ENCODE results near the gene PKNOX2.

PKNOX2 gene

DNA sequence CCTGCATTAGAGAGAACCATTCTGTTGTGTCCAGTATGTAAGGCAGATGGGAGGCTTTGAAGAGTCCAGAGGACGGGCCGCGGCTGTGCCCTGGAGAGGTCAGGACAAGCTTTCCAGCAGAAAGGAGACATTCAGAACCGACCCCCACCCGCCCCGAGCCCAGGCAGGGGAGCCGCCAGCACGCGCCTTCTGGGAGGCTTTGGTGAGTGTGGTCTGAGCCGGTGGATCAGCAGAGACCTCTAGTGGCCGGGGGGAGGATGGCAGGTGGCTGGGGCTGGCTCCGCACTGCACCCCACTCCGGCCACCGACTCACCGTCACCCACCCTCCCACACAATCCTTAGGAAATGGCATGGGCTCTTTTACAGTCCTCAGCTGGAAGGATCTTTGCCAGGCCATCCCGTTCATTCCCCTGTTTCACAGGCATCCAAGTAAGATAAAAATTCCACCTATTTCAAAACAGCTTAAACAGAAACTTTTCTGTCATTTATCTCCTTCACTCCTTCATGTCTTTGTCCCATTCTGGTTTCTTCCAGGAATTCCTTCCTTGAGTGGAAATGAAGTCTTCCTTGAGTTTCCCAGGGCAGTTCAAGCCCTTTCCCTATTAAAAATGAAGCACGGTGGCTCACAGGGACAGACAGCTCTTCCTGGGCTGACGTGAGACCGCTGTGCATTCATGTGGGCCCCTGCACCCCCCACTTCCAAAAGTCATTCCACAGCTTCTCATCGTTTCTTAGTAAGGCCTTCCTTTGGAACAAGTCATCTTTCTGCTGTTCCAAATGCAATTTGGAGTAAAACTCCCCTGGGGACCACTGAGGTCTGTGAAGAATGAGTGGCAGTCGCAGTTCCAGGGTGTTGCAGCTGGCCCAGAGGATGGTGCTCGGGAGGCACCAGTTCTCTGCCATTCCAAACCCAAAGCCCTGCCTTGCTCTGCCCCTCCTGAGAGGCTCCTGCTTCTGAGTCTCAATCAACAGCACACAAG is 240.6 kb downstream of the PKNOX2 start:
- DNase-seq (ENCODE audit: insufficient read length): peak; percentile 69

DNA sequence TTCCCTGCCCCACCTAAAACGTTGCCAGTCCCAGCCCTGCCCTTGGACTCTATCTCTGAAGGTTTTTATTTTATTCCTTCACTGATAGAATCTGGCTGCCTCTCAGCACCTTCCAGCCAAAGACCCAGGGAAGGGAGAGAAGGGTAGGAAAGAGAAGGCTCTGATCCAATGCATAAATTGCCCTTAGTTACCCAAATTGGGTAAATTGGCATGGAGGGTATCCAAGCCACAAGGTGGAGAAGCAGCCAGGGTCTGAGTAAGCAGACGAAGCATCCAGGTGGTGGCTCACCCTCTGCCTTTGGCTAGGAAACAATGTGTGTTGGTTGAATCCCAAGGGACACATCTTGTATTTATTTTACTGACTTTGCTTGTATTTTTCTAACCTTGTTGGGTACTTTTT is 242.5 kb downstream of the PKNOX2 start:
- DNase-seq (ENCODE audit: insufficient read length): no peak
- FAIRE-seq: no peak
- TF ChIP-seq POLR2A (IDR thresholded peaks at IDR 0.05; ENCODE audit: low read depth, low read length): no peak
- TF ChIP-seq POLR2AphosphoS5 (IDR thresholded peaks at IDR 0.05; ENCODE audit: low read depth, low read length): no peak
- no peak for TF ChIP-seq TAF1 (IDR thresholded peaks at IDR 0.05; ENCODE audit: borderline replicate concordance, low read depth, low read length)

More for the DNA sequence above, 240.6 kb downstream of the PKNOX2 start:
- peak; percentile 98 for FAIRE-seq
- TF ChIP-seq POLR2AphosphoS5 (IDR thresholded peaks at IDR 0.05; ENCODE audit: low read depth, low read length) (no peak), POLR2A (IDR thresholded peaks at IDR 0.05; ENCODE audit: low read depth, low read length) (no peak), TAF1 (IDR thresholded peaks at IDR 0.05; ENCODE audit: borderline replicate concordance, low read depth, low read length) (no peak)

DNA sequence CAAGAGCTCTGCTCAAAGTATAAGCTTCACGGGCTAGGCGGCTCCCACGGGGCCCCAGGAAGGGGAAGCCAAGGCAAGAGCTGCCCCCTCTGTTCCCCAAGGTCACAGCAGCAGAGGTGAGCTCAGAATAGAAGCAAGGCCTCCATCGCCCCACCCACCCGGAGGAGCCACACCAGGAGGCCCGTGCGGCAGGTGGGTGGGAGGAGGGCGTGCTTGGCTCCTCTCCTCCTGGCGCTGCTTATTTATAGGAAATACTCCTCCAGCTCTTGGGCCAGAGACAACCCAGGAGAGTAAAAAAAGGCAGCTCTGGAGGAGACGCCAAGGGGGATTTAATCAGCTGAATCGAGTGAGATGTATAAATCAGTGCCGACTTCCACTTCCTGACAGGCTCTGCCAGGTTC is 243.8 kb downstream of the PKNOX2 start:
- DNase-seq (ENCODE audit: insufficient read length) (no peak), FAIRE-seq (no peak)
- TF ChIP-seq TAF1 (IDR thresholded peaks at IDR 0.05; ENCODE audit: borderline replicate concordance, low read depth, low read length): no peak
- TF ChIP-seq POLR2A (IDR thresholded peaks at IDR 0.05; ENCODE audit: low read depth, low read length): no peak

- DNase-seq (ENCODE audit: insufficient read length): no peak
- no peak for TF ChIP-seq POLR2AphosphoS5 (IDR thresholded peaks at IDR 0.05; ENCODE audit: low read depth, low read length)
- no peak for TF ChIP-seq TAF1 (IDR thresholded peaks at IDR 0.05; ENCODE audit: borderline replicate concordance, low read depth, low read length)
- TF ChIP-seq POLR2A (IDR thresholded peaks at IDR 0.05; ENCODE audit: low read depth, low read length): no peak
- no peak for FAIRE-seq
Observed at GRCh38 chr11:125410091-125410490, 245.5 kb downstream of the PKNOX2 start.

- no peak for DNase-seq (ENCODE audit: insufficient read length)
- no peak for TF ChIP-seq POLR2AphosphoS5 (IDR thresholded peaks at IDR 0.05; ENCODE audit: low read depth, low read length)
- no peak for FAIRE-seq
Observed at GRCh38 chr11:125412177-125412496, 247.6 kb downstream of the PKNOX2 start.

- FAIRE-seq (no peak), DNase-seq (ENCODE audit: insufficient read length) (no peak)
- TF ChIP-seq TAF1 (IDR thresholded peaks at IDR 0.05; ENCODE audit: borderline replicate concordance, low read depth, low read length): no peak
- no peak for TF ChIP-seq POLR2A (IDR thresholded peaks at IDR 0.05; ENCODE audit: low read depth, low read length)
- TF ChIP-seq POLR2AphosphoS5 (IDR thresholded peaks at IDR 0.05; ENCODE audit: low read depth, low read length): no peak
Observed at GRCh38 chr11:125412509-125412908, 248.0 kb downstream of the PKNOX2 start.

- no peak for FAIRE-seq
- TF ChIP-seq POLR2A (IDR thresholded peaks at IDR 0.05; ENCODE audit: low read depth, low read length) (no peak), POLR2AphosphoS5 (IDR thresholded peaks at IDR 0.05; ENCODE audit: low read depth, low read length) (no peak), TAF1 (IDR thresholded peaks at IDR 0.05; ENCODE audit: borderline replicate concordance, low read depth, low read length) (no peak)
- DNase-seq (ENCODE audit: insufficient read length): no peak
Observed at GRCh38 chr11:125413226-125413625, 248.7 kb downstream of the PKNOX2 start.

- TF ChIP-seq POLR2A (IDR thresholded peaks at IDR 0.05; ENCODE audit: low read depth, low read length): no peak
- TF ChIP-seq TAF1 (IDR thresholded peaks at IDR 0.05; ENCODE audit: borderline replicate concordance, low read depth, low read length): no peak
- no peak for TF ChIP-seq POLR2AphosphoS5 (IDR thresholded peaks at IDR 0.05; ENCODE audit: low read depth, low read length)
- FAIRE-seq: no peak
- no peak for DNase-seq (ENCODE audit: insufficient read length)
Observed at GRCh38 chr11:125414121-125414520, 249.6 kb downstream of the PKNOX2 start.

DNA sequence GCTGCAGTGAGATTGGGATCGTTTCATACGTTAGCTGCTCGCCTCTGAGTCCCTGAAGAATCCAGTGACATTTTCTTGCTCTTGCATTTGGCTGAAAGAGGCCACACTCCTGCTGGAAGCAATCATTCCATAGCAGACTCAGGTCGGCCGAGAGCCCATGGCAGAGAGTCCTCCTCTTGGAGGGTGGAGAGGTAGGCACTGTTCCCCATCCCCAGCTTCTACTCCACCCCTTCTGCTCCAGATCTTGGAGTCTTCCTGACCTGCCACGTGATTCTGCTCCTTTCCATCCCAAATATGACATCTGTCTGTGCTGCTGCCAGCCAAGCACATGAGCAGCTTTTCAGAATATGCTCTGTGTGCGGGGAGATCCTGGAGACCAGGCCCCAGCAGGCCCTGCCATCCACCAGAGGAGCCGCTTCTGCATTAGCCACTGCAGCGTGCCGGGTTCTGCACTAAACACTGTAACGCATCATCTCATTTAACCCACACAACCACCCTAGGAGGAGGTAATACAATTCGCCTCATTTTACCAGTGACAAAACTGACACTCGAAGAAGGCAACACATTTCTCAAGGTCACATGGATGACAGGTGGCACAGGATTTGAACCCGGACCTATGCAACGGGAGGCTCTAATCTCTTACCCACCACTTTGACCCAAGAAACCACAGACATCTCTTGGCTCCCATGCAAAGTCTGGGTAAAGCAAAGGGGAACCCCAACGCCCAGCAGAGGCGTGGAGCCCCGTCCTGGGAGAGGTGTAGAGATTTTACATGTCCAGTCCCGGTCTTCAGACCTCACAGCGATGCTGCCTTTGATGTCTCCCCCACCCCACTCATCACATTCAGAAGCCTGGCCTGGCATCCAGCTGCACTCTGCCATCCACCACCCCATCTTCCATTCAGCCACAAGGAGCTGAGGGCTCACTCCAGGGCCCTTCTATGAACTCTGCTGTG is 252.7 kb downstream of the PKNOX2 start:
- peak; percentile 9 for FAIRE-seq
- no peak for DNase-seq (ENCODE audit: insufficient read length)
- TF ChIP-seq POLR2A (IDR thresholded peaks at IDR 0.05; ENCODE audit: low read depth, low read length) (no peak), TAF1 (IDR thresholded peaks at IDR 0.05; ENCODE audit: borderline replicate concordance, low read depth, low read length) (no peak), POLR2AphosphoS5 (IDR thresholded peaks at IDR 0.05; ENCODE audit: low read depth, low read length) (no peak)

GRCh38 chr11:125418396-125418795 is 253.8 kb downstream of the PKNOX2 start:
- DNase-seq (ENCODE audit: insufficient read length) (no peak), FAIRE-seq (no peak)
- TF ChIP-seq POLR2A (IDR thresholded peaks at IDR 0.05; ENCODE audit: low read depth, low read length) (no peak), TAF1 (IDR thresholded peaks at IDR 0.05; ENCODE audit: borderline replicate concordance, low read depth, low read length) (no peak), POLR2AphosphoS5 (IDR thresholded peaks at IDR 0.05; ENCODE audit: low read depth, low read length) (no peak)

DNA sequence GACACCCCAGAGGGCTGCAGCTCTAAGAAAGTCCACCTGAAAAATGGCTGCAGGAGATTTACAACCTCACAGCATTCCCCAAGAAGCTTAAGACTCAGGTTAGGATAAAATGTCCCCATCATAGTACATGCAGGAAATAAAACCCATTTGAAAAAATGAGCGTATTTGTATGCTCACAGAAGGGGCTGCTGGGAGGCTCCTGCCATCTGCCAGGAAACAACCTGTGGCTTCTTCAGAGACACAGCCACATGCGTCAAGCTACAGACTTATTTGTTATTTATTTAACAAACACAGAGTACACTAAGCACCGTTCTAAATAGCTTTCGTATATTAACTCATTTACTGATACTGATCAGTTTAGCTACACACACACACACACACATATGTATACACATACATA is 258.1 kb downstream of the PKNOX2 start:
- no peak for DNase-seq (ENCODE audit: insufficient read length)
- TF ChIP-seq POLR2A (IDR thresholded peaks at IDR 0.05; ENCODE audit: low read depth, low read length): no peak
- TF ChIP-seq POLR2AphosphoS5 (IDR thresholded peaks at IDR 0.05; ENCODE audit: low read depth, low read length): no peak
- TF ChIP-seq TAF1 (IDR thresholded peaks at IDR 0.05; ENCODE audit: borderline replicate concordance, low read depth, low read length): no peak
- FAIRE-seq: no peak

Measured in GM12892 (cell line).